RWPE2 (cell line): ENCODE data around the gene CD300LG.
"Not testable (repeated sequence)": the region's sequence is repeated elsewhere in the genome, so short reads cannot be mapped to it uniquely, and the experiment has no call there.

Source experiments
- ATAC-seq: fragments of 200-7000 bp; cut with Tn5 transposase; 3 replicates; pipeline ENCODE4 v1.9.1; 2021; ENCODE audit warnings: low read depth
- DNase-seq: peaks from one replicate; pipeline ENCODE4 v3.0.0-alpha.2; 2020; ENCODE audit warnings: low spot score
- H3K27ac ChIP-seq: fragments of 450-650 bp; 2 replicates; pipeline ENCODE4 v1.5.1; 2017; ENCODE audit warnings: mild to moderate bottlenecking; ENCODE audit not compliant: poor library complexity, severe bottlenecking
- H3K27me3 ChIP-seq: fragments of 250-450 bp; sonication (Bioruptor Pico); 2 replicates; pipeline ENCODE4 v1.5.1; 2021; ENCODE audit warnings: mild to moderate bottlenecking, moderate library complexity; ENCODE audit not compliant: insufficient read depth, poor library complexity, severe bottlenecking
- H3K36me3 ChIP-seq: fragments of 250-450 bp; sonication (Bioruptor Pico); 2 replicates; pipeline ENCODE4 v1.5.1; 2020; ENCODE audit warnings: low read depth, mild to moderate bottlenecking, moderate library complexity
- H3K4me1 ChIP-seq: fragments of 250-450 bp; sonication (Bioruptor Pico); 2 replicates; pipeline ENCODE4 v1.5.1; 2021; ENCODE audit warnings: mild to moderate bottlenecking, moderate library complexity; ENCODE audit not compliant: insufficient read depth, poor library complexity, severe bottlenecking
- H3K4me3 ChIP-seq: fragments of 250-450 bp; sonication (Bioruptor Pico); 2 replicates; pipeline ENCODE4 v1.5.1; 2021; ENCODE audit warnings: mild to moderate bottlenecking, moderate library complexity; ENCODE audit not compliant: severe bottlenecking
- H3K9me3 ChIP-seq: fragments of 250-450 bp; sonication (Bioruptor Pico); 2 replicates; pipeline ENCODE4 v1.5.1; 2021; ENCODE audit warnings: mild to moderate bottlenecking, moderate library complexity; ENCODE audit not compliant: severe bottlenecking
- CTCF ChIP-seq: fragments of 450-650 bp; IDR thresholded peaks from one replicate; pipeline ENCODE4 v1.5.1; 2017; ENCODE audit warnings: mild to moderate bottlenecking, moderate library complexity; ENCODE audit not compliant: poor library complexity, severe bottlenecking

Gene CD300LG

GRCh38 chr17:43832976-43833829 lies 13.8 kb upstream of the CD300LG start, which contains the start of gene MPP3:
MPP3 (minus strand) TSS chr17:43833146; CDS start chr17:43831906, 1,240 bp downstream.
- peak within 1 kb of the TSS; percentile 60 for H3K4me3 ChIP-seq
- DNase-seq (no peak), ATAC-seq (peak; percentile 87)
- peaks cover 35% of the 10 kb centered on the region for H3K36me3 ChIP-seq
- peaks cover 4% of the 10 kb centered on the region for H3K4me1 ChIP-seq
- peak within 1 kb of the TSS; percentile 43 for H3K27ac ChIP-seq
- no peaks in the 10 kb centered on the region for H3K9me3 ChIP-seq
- H3K27me3 ChIP-seq: no peaks in the 10 kb centered on the region
- TF ChIP-seq CTCF: no peak

GRCh38 chr17:43834106-43834505 lies 12.9 kb upstream of the CD300LG start:
- Histone ChIP-seq H3K4me1 (peaks cover 4% of the 10 kb centered on the region), H3K27me3 (no peaks in the 10 kb centered on the region), H3K36me3 (peaks cover 29% of the 10 kb centered on the region), H3K4me3 (no peak overlapping the region), H3K9me3 (no peaks in the 10 kb centered on the region), H3K27ac (no peak overlapping the region)
- no peak for TF ChIP-seq CTCF
- DNase-seq (no peak), ATAC-seq (no peak)

GRCh38 chr17:43839670-43840108 lies 7.3 kb upstream of the CD300LG start:
- H3K27ac ChIP-seq: no peak overlapping the region
- no peaks in the 10 kb centered on the region for H3K36me3 ChIP-seq
- TF ChIP-seq CTCF: no peak
- DNase-seq: no peak
- H3K27me3 ChIP-seq: no peaks in the 10 kb centered on the region
- H3K9me3 ChIP-seq: no peaks in the 10 kb centered on the region
- H3K4me3 ChIP-seq: no peak overlapping the region
- peak; percentile 92 for ATAC-seq
- H3K4me1 ChIP-seq: peaks cover 3% of the 10 kb centered on the region

GRCh38 chr17:43840814-43841213 lies 6.2 kb upstream of the CD300LG start:
- H3K4me1 ChIP-seq: peaks cover 3% of the 10 kb centered on the region
- no peak overlapping the region for H3K4me3 ChIP-seq
- no peaks in the 10 kb centered on the region for H3K36me3 ChIP-seq
- DNase-seq: no peak
- no peaks in the 10 kb centered on the region for H3K27me3 ChIP-seq
- no peak overlapping the region for H3K27ac ChIP-seq
- ATAC-seq: no peak
- TF ChIP-seq CTCF: peak; percentile 33
- H3K9me3 ChIP-seq: no peaks in the 10 kb centered on the region

GRCh38 chr17:43841282-43841681 lies 5.7 kb upstream of the CD300LG start:
- ATAC-seq: no peak
- Histone ChIP-seq H3K36me3 (no peaks in the 10 kb centered on the region), H3K4me3 (no peak overlapping the region), H3K9me3 (no peaks in the 10 kb centered on the region), H3K27ac (no peak overlapping the region), H3K27me3 (no peaks in the 10 kb centered on the region), H3K4me1 (peaks cover 3% of the 10 kb centered on the region)
- no peak for TF ChIP-seq CTCF
- DNase-seq: no peak

- not testable (repeated sequence) for H3K27ac ChIP-seq, H3K36me3 ChIP-seq, DNase-seq, H3K4me3 ChIP-seq, H3K27me3 ChIP-seq, ATAC-seq, H3K9me3 ChIP-seq, H3K4me1 ChIP-seq
Measured at GRCh38 chr17:43842091-43842974, 4.6 kb upstream of the CD300LG start.
